ENCODE measurements around the gene RTL1. TPM values are rescaled to one million over a fixed set of nuclear protein-coding genes. Genes with fewer than 3 reads are reported as not detected.

Gene RTL1
- total RNA-seq, 1 experiment from 2014 or later, result not detected

- Histone ChIP-seq H2AFZ (ENCODE audit: low read length) (no peak overlapping the region), H2AK5ac (ENCODE audit: insufficient read length, low read length) (no peak overlapping the region), H3K4me1 (ENCODE audit: insufficient read depth, low read length) (no peaks in the 10 kb centered on the region), H2BK12ac (ENCODE audit: insufficient read length, low read depth, low read length) (no peak overlapping the region), H4K5ac (ENCODE audit: insufficient read length, low read depth, low read length) (no peak overlapping the region), H2BK15ac (ENCODE audit: low read depth, low read length) (no peak overlapping the region), H3K9me3 (ENCODE audit: control insufficient read depth, low read depth, low read length) (no peaks in the 10 kb centered on the region), H3K27me3 (ENCODE audit: insufficient read depth, low read length) (no peaks in the 10 kb centered on the region), H3K27ac (ENCODE audit: insufficient read length, low read depth, low read length) (no peak overlapping the region), H3K79me2 (ENCODE audit: insufficient read depth, low read length) (no peaks in the 10 kb centered on the region), H2BK5ac (ENCODE audit: insufficient read length, low read length) (no peak overlapping the region), H4K20me1 (ENCODE audit: control insufficient read depth, insufficient read depth, insufficient read length) (no peaks in the 10 kb centered on the region), H4K91ac (ENCODE audit: insufficient read length, low read depth, low read length) (no peak overlapping the region), H3K18ac (ENCODE audit: insufficient read length, low read depth, low read length) (no peak overlapping the region), H3K14ac (ENCODE audit: insufficient read depth, low read length) (no peak overlapping the region; the same call in 1 of the 2 replicates), H3K79me1 (ENCODE audit: insufficient read depth, low read depth, low read length, poor library complexity, severe bottlenecking) (no peaks in the 10 kb centered on the region), H3K56ac (ENCODE audit: insufficient read length, low read depth, low read length) (no peak overlapping the region), H2BK120ac (ENCODE audit: low read depth, low read length, poor library complexity, severe bottlenecking) (no peak overlapping the region), H3K4ac (ENCODE audit: low read depth, low read length) (no peak overlapping the region), H3K23me2 (ENCODE audit: insufficient read length, low read depth, low read length, poor library complexity, severe bottlenecking) (no peaks in the 10 kb centered on the region), H3K4me2 (ENCODE audit: insufficient read depth, insufficient read length, low read length) (no peak overlapping the region), H3K23ac (ENCODE audit: insufficient read length, low read depth, low read length) (no peak overlapping the region), H3K9ac (ENCODE audit: extremely low read depth, insufficient read length, low read length) (no peak overlapping the region), H3T11ph (ENCODE audit: low read length) (no peak overlapping the region), H4K8ac (replicated peaks; ENCODE audit: insufficient read length, low read depth, low read length) (no peak overlapping the region), H2BK20ac (ENCODE audit: low read depth, low read length, poor library complexity, severe bottlenecking) (no peak overlapping the region)
- H3K27ac Mint-ChIP-seq, result no peak overlapping the region
- no peaks in the 10 kb centered on the region for H3K36me3 Mint-ChIP-seq (ENCODE audit: insufficient read depth in 1 of 3, low read depth in 3 of 3)
- DNase-seq, result no peak
- H3K4me1 Mint-ChIP-seq, result peaks cover 0 to 4% of the 10 kb centered on the region in 2 experiments; a peak in 2 of 4 replicates
- TF ChIP-seq CTCF (conservative IDR thresholded peaks at IDR 0.05), result peak; percentile 38; the same call in 2 of the 3 replicates
- no peak overlapping the region for H3K4me3 Mint-ChIP-seq
- no peaks in the 10 kb centered on the region; a peak in 1 of 5 replicates for H3K9me3 Mint-ChIP-seq
- no CpG with 5 or more reads among the region's 18 CpGs for WGBS (ENCODE audit: extremely low coverage, insufficient read length, low lambda C conversion rate)
- peaks cover 6% of the 10 kb centered on the region for H3K27me3 Mint-ChIP-seq (ENCODE audit: low read depth)
Observed at GRCh38 chr14:100855256-100855930, 48.1 kb downstream of the RTL1 start.

Data from H9 (cell line).